ENCODE data around the gene UGT2B10. TPM values are rescaled to one million over a fixed set of nuclear protein-coding genes. Genes with fewer than 3 reads are reported as not detected.

Gene UGT2B10
- total and polyA plus RNA-seq, 2 of the 8 experiments (the other 6 are each of a cell fraction or from before 2014, with no cell fraction given) = not detected

DNA sequence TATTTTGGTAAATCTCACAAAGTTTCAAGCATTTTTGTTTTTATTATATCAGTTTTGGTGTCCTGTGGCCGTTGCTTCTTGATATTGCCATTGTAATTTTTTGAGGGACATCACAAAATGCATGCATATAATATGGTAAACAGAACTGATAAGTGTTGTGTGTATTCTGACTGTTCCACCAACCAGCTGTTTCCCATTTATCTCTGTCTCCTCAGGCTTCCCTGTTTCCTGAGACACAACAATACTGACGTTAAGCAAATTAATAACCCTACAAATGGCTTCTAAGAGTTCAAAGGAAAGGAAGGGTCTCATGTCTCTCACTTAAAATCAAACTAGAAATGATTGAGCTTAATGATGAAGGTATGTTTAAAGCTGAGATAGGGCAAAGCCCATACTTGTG lies 40.0 kb downstream of the UGT2B10 start (continued):
- TF ChIP-seq, protein P1, sequence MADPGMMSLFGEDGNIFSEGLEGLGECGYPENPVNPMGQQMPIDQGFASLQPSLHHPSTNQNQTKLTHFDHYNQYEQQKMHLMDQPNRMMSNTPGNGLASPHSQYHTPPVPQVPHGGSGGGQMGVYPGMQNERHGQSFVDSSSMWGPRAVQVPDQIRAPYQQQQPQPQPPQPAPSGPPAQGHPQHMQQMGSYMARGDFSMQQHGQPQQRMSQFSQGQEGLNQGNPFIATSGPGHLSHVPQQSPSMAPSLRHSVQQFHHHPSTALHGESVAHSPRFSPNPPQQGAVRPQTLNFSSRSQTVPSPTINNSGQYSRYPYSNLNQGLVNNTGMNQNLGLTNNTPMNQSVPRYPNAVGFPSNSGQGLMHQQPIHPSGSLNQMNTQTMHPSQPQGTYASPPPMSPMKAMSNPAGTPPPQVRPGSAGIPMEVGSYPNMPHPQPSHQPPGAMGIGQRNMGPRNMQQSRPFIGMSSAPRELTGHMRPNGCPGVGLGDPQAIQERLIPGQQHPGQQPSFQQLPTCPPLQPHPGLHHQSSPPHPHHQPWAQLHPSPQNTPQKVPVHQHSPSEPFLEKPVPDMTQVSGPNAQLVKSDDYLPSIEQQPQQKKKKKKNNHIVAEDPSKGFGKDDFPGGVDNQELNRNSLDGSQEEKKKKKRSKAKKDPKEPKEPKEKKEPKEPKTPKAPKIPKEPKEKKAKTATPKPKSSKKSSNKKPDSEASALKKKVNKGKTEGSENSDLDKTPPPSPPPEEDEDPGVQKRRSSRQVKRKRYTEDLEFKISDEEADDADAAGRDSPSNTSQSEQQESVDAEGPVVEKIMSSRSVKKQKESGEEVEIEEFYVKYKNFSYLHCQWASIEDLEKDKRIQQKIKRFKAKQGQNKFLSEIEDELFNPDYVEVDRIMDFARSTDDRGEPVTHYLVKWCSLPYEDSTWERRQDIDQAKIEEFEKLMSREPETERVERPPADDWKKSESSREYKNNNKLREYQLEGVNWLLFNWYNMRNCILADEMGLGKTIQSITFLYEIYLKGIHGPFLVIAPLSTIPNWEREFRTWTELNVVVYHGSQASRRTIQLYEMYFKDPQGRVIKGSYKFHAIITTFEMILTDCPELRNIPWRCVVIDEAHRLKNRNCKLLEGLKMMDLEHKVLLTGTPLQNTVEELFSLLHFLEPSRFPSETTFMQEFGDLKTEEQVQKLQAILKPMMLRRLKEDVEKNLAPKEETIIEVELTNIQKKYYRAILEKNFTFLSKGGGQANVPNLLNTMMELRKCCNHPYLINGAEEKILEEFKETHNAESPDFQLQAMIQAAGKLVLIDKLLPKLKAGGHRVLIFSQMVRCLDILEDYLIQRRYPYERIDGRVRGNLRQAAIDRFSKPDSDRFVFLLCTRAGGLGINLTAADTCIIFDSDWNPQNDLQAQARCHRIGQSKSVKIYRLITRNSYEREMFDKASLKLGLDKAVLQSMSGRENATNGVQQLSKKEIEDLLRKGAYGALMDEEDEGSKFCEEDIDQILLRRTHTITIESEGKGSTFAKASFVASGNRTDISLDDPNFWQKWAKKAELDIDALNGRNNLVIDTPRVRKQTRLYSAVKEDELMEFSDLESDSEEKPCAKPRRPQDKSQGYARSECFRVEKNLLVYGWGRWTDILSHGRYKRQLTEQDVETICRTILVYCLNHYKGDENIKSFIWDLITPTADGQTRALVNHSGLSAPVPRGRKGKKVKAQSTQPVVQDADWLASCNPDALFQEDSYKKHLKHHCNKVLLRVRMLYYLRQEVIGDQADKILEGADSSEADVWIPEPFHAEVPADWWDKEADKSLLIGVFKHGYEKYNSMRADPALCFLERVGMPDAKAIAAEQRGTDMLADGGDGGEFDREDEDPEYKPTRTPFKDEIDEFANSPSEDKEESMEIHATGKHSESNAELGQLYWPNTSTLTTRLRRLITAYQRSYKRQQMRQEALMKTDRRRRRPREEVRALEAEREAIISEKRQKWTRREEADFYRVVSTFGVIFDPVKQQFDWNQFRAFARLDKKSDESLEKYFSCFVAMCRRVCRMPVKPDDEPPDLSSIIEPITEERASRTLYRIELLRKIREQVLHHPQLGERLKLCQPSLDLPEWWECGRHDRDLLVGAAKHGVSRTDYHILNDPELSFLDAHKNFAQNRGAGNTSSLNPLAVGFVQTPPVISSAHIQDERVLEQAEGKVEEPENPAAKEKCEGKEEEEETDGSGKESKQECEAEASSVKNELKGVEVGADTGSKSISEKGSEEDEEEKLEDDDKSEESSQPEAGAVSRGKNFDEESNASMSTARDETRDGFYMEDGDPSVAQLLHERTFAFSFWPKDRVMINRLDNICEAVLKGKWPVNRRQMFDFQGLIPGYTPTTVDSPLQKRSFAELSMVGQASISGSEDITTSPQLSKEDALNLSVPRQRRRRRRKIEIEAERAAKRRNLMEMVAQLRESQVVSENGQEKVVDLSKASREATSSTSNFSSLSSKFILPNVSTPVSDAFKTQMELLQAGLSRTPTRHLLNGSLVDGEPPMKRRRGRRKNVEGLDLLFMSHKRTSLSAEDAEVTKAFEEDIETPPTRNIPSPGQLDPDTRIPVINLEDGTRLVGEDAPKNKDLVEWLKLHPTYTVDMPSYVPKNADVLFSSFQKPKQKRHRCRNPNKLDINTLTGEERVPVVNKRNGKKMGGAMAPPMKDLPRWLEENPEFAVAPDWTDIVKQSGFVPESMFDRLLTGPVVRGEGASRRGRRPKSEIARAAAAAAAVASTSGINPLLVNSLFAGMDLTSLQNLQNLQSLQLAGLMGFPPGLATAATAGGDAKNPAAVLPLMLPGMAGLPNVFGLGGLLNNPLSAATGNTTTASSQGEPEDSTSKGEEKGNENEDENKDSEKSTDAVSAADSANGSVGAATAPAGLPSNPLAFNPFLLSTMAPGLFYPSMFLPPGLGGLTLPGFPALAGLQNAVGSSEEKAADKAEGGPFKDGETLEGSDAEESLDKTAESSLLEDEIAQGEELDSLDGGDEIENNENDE (IDR thresholded peaks at IDR 0.05; ENCODE audit: insufficient replicate concordance, low read length) = no peak
- TF ChIP-seq CHD2 (IDR thresholded peaks at IDR 0.05; ENCODE audit: low read length) = no peak
- no peak for TF ChIP-seq POLR2AphosphoS5 (IDR thresholded peaks at IDR 0.05; ENCODE audit: low read depth, low read length)
- no peak for TF ChIP-seq YY1 (IDR thresholded peaks at IDR 0.05; ENCODE audit: low read depth, low read length)
- TF ChIP-seq SAP30 (IDR thresholded peaks at IDR 0.05; ENCODE audit: insufficient read depth, insufficient replicate concordance, low read length) = no peak

All from H1 (cell line).